ENCODE data around the gene POLN.

POLN gene

DNA sequence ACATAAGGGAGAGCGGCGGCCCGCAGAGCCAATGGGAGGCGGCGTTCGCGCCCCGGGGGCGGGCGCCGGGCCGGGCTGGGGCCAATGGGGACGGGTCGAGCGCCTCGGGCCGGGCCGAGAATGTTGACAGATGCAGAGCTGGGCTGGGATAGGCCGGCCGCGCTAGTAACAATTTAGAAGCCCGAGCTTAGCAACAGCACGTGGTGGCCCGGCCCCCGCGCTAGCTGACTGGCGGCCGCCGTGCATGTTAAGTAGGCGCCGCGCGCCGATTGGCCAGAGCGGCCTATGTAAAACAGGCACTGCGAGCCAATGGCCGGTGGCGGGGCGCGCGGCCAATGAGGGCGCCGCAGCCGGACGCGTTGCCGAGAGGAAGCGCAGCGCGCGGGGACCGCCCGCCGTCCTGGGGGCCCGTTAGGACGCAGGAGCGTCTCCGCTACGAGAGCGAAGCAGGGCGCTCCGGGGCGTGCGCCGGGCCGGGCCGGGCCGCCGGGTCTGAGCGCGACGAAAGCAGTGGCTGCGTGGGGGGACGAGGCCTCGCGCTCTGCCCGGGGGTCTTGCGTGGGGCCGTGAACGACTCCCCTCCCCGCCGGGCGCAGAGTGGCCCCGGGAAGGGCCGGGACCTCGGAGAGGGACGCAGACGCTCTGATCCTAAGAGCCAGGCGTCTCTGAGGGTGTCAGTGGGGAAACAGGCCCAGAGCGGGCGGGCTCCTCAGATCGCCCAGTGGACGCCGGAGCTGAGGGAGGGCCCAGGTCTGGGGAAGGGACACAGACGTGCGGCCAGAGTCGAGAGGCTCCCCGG lies 20.4 kb upstream of the POLN start:
- peak; percentile 98 for DNase-seq

GRCh38 chr4:2261853-2262144 lies 19.9 kb upstream of the POLN start, which contains the start of gene MXD4:
Gene MXD4, minus strand, starts transcription at chr4:2262109. Its CDS starts 129 bp downstream, at chr4:2261980.
- DNase-seq, result no peak

DNA sequence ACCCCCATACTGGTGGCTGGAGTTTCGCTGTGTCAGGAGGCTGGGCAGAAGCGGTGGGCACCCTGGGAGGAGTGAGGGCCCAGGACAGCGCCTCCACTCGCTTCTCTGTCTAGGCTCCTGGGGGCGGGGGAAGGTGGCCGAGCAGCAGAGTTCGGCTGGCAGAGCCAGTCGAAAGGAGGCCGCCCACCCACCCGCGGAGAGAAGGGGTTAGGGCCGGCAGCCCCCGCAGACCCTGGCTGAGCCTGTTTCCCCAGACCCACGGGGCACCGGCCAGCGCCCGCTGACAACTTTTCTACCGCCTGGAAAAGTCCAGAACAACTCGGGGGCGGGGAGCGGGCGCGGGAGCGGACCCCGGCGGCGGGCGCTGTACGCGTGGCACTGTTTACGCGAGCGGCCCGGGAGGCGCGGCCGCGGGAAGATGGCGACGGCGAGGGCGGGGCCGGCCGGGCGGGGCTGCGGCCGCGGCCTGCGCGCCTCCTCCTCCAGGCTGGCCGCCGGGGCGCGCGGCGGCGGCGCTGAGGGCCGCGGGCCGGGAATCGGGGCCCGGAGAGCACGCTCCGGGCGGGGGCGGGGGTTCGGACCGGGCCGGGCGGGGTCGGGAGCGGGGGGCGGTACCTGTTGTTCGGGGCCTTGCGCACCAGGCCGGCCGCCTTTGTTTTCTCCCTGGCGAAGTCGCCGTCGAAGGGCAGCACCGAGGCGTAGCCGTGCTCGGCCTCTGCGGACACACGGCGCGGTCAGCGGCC lies 19.4 kb upstream of the POLN start:
- DNase-seq, result peak; percentile 35

GRCh38 chr4:2260344-2261109 lies 18.6 kb upstream of the POLN start:
- no peak for DNase-seq

GRCh38 chr4:2259541-2260343 lies 17.8 kb upstream of the POLN start:
- DNase-seq, result no peak

DNA sequence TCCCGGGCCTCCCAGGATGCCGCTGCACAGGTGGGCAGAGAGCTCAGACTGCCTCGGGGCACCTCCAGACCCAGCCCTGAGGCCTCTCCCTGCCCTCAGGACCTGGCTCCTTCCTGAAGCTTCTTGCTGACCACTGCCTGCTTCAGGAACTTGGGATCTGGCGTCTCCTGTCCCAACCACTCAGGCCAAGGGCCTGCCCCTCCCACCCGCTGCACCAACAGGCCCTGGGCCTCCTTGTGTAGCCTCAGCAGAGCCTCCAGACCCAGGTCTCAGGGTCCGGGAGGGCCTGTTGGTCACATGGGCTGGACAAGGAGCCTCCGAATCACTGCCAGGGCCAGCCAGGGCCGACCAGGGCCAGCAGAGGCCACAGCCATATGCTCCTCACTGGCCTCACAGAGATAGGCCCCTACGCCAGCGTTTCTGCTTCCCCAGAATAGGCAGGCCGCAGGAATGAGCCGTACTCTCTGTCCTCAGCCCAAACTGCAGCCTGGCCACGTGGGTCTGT lies 17.2 kb upstream of the POLN start:
- DNase-seq, result no peak

DNA sequence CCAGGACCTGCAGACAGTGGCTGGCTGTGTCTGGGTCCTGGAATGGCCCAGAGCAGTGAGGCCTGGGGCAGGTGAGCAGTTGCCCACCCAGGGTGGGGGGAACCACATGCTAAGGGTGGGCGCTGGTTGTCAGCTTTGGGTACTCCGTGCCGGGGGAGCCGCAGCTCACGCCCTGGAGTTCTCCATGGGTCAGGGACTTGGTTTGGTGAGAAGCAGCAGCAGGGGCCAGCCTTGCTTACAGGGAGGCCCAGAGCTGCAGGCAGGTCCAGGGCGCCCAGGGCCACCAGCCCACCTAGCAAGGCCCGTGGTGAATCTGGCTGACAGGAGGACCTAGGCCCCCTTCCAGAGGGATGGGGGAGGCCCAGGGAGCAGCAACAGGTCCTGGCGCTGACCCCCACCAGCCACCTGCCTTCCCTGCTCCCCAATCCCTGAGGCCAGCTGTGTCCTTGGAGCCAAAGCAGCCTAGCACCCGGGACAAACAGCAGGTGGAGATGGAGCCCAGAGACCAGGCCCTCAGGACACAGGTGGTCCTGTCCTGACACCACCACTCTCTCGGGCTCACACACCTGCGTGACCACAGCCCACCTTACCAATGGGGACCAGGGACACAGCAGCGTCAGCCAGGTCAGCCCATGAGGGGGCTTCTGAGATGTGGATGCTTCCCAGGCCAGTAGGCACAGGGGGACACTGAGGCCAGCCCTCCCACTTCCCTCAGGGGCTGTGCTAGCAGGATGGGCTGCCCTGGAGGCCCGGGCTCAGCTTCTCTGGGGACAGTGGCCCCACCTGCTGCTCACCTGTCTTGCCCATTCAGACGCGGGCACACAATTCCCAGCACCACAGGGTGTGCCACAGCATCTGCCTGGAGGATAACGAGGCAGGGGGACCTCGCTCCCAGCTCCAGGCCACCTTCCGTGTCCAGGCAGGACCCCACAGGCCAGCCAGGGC lies 16.4 kb upstream of the POLN start:
- no peak for DNase-seq

GRCh38 chr4:2257361-2258081 lies 15.6 kb upstream of the POLN start:
- DNase-seq, result no peak

DNA sequence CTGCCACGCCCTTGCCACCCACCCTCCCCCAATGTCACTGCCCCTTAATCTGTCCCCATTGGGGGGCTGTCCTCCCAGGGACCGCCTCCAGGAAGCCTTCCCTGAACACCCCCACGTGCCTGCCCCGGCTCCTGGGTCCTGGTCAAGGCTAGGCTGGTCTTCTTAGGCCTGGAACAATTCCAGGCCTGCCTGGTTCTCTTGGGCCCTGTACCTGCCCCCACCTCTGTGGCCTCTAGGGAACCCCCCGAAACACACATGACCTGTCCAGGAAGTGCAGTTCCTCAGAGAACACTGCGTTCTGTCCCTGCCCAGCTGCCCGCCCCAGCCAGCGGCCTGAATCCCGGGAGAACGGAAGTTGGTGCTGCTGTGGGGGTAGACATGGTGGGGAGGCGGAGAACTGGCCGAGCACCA lies 14.9 kb upstream of the POLN start:
- DNase-seq, result no peak

DNA sequence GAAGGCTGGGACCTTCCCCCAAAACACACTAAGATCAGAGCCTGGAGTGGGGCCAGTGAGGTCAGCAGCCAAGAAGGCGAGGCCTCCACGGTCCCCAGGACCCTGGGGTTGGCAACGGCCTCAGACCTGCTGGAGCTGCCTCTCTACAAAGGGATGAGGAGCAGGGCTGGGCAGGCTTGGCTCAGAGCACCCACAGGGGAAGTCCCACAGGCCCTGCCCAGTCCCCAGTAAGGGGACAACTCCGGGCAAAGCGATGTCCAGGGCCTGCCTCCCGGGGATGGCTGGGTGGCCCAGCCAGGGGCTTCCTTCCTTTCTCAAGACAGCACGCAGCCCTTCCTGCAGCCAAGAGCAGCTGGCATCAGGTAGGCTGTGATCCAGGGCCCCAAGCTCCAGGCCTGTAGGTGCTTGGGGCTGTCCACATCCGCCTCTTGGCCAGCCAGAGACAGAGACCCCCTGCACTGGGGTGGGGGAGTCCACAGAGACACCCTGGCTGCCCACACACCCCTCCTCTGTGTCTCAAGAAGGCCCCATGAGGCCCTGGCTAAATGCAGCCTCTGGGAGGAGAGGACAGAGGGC lies 14.3 kb upstream of the POLN start:
- no peak for DNase-seq

GRCh38 chr4:2255501-2256155 lies 13.7 kb upstream of the POLN start:
- no peak for DNase-seq

- no peak for DNase-seq
Observed at GRCh38 chr4:2254665-2255500, 13.0 kb upstream of the POLN start.

GRCh38 chr4:2253160-2254084 lies 11.5 kb upstream of the POLN start:
- DNase-seq, result no peak

GRCh38 chr4:2252530-2253091 lies 10.7 kb upstream of the POLN start:
- no peak for DNase-seq

DNA sequence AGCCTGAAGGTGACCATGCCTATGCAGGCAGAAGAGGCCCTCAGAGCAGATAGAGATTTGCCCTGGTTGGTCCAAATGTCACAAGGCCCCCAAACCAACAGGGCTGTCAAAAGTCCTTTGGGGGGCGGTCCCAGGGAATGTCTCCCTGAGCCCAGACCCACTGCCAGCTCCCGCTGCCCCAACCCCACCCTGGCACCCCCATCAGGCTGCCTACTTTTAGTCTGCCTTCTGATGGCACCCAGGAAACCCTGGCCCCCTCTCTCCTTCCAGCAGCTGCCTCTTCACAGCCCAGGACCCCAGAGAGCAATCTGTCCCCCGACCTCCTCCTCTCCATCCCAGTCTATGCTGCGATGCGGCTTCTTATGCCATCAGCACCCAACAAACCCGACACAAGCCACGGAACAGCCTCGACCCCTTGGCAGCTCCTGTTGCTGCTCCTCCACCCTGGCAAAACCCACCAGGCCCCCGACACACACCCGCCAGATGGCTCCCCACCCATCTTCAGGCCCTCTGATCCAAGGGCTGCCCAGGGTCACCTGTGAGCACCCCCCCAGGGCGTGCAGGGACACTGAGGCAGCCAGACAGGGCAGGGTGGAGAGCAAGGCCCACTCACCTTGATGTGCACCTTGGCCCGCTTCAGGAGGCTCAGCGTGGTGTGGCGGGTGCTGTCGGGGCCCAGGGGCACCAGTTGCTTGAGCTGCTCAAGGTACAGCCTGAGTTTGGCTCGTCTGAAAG lies 10.0 kb upstream of the POLN start:
- no peak for DNase-seq

GRCh38 chr4:2251073-2251794 lies 9.3 kb upstream of the POLN start:
- DNase-seq, result no peak
